ENCODE measurements around the gene DDX24.

DDX24 gene

DNA sequence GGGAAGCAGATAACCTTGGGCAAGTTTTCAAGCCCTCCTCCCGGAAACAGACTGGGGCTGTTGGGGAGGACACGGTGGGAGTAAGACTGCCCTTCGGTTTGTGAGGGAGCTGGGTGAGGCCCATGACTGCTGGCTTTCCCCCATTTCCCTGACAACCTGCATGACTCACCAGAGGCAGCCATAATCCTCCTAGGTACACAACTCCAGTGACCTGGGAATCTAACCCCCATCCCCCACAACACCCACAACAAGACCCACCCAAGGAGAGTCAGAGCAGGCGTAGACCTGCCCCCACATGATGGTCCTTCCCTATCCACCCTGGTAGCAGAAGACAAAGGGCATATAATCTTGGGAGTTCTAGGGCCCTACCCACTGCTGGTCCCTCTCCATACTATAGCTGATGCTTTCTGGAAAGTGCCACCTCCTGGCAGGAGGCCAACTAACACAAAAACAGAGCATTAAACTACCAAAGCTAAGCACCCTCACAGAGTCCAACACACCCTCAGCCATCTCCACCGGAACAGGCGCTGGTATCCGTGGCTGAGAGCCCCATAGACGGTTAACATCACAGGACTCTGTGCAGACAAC, 14.8 kb downstream of the DDX24 start:
- Histone ChIP-seq H3K4me2 (ENCODE audit: low read length) (no peak overlapping the region), H3K79me2 (ENCODE audit: control insufficient read depth, low read length) (peaks cover 90% of the 10 kb centered on the region), H3F3A (ENCODE audit: control insufficient read depth, insufficient read depth) (no peaks in the 10 kb centered on the region), H3K27ac (ENCODE audit: low read depth, low read length) (no peak overlapping the region), H3K27me3 (ENCODE audit: control insufficient read depth, low read length) (no peaks in the 10 kb centered on the region), H4K20me1 (ENCODE audit: control insufficient read depth, insufficient read depth, low read depth, low read length) (peaks cover 4% of the 10 kb centered on the region; the same call in 1 of the 2 replicates), H3K4me1 (ENCODE audit: control insufficient read depth, low read length) (no peaks in the 10 kb centered on the region), H3K9me3 (ENCODE audit: control insufficient read depth, insufficient read depth, low read length) (peaks cover 9% of the 10 kb centered on the region; the same call in 1 of the 2 replicates), H3K4me3 (ENCODE audit: low read length) (no peak overlapping the region), H3K36me3 (ENCODE audit: control insufficient read depth, low read length) (peaks cover 31% of the 10 kb centered on the region), H3K9me2 (replicated peaks; ENCODE audit: control insufficient read depth, low read length) (no peaks in the 10 kb centered on the region)
- TF ChIP-seq EZH2phosphoT487 (IDR thresholded peaks at IDR 0.05; ENCODE audit: borderline replicate concordance, low read length) = no peak
- TF ChIP-seq, protein P1, sequence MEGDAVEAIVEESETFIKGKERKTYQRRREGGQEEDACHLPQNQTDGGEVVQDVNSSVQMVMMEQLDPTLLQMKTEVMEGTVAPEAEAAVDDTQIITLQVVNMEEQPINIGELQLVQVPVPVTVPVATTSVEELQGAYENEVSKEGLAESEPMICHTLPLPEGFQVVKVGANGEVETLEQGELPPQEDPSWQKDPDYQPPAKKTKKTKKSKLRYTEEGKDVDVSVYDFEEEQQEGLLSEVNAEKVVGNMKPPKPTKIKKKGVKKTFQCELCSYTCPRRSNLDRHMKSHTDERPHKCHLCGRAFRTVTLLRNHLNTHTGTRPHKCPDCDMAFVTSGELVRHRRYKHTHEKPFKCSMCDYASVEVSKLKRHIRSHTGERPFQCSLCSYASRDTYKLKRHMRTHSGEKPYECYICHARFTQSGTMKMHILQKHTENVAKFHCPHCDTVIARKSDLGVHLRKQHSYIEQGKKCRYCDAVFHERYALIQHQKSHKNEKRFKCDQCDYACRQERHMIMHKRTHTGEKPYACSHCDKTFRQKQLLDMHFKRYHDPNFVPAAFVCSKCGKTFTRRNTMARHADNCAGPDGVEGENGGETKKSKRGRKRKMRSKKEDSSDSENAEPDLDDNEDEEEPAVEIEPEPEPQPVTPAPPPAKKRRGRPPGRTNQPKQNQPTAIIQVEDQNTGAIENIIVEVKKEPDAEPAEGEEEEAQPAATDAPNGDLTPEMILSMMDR (IDR thresholded peaks at IDR 0.05; ENCODE audit: low read depth, low read length, poor library complexity, severe bottlenecking) = no peak

DNA sequence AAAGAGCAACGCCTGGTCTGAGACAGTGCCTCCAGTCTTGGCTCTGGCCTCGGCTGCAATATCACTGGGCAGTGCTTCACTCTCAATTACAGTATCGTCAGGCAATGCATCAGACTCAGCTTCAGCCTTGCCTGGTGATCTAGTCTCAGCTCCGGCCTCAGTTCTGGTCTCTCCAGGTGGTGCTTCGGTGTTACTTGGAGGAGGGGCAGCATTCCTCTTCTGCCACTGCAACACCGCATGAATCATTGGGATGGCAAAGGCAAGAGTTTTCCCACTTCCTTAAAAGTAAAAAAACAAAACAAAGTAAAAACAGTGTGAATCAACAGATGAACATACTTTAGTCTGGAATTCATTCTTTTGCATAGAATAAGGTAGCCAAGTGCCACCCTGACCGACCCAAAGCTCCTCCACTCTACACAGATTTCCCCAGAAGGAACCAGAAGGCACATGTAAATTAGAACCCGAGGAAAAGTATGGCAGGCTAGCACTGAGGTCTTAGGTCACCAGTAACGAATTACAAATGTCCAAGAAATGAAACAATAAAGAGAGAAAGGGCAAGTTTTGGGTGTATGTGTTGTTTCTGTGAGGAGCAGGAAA, 18.6 kb downstream of the DDX24 start:
- Histone ChIP-seq H3K9me2 (replicated peaks; ENCODE audit: control insufficient read depth, low read length) (no peaks in the 10 kb centered on the region), H3K36me3 (ENCODE audit: control insufficient read depth, low read length) (peaks cover 59% of the 10 kb centered on the region), H3K27ac (ENCODE audit: low read depth, low read length) (no peak overlapping the region), H3K4me1 (ENCODE audit: control insufficient read depth, low read length) (no peaks in the 10 kb centered on the region), H3K9me3 (ENCODE audit: control insufficient read depth, insufficient read depth, low read length) (no peaks in the 10 kb centered on the region), H3K4me3 (ENCODE audit: low read length) (no peak overlapping the region), H3K79me2 (ENCODE audit: control insufficient read depth, low read length) (peaks cover 53% of the 10 kb centered on the region), H4K20me1 (ENCODE audit: control insufficient read depth, insufficient read depth, low read depth, low read length) (peaks cover 10% of the 10 kb centered on the region; the same call in 1 of the 2 replicates), H3K27me3 (ENCODE audit: control insufficient read depth, low read length) (no peaks in the 10 kb centered on the region), H3F3A (ENCODE audit: control insufficient read depth, insufficient read depth) (no peaks in the 10 kb centered on the region), H3K4me2 (ENCODE audit: low read length) (no peak overlapping the region)
- TF ChIP-seq EZH2phosphoT487 (IDR thresholded peaks at IDR 0.05; ENCODE audit: borderline replicate concordance, low read length) = no peak
- TF ChIP-seq, protein P1 (IDR thresholded peaks at IDR 0.05; ENCODE audit: low read depth, low read length, poor library complexity, severe bottlenecking) = no peak

DNA sequence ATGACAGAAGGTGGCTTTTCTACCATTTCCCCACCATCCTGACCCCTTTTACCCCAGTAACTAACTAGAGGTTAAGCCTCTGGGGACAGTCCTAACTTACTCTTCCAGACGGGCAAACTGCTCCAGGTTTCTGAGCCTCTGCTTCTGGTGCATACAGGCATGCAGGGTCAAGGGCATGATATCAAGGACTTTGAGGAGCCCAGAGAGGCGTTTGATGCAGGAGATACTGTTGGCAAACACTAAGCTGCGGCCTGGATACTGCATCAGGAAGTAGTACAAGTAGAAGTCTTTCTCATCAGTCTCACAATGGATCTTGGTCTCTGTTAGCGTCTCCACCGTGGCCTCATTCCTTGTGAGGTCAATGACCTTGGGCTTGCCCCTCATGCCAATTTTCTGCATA, 21.0 kb downstream of the DDX24 start:
- peaks cover 28% of the 10 kb centered on the region for H3K79me2 ChIP-seq (ENCODE audit: control insufficient read depth, low read length)
- no peak overlapping the region for H3K27ac ChIP-seq (ENCODE audit: low read depth, low read length)
- no peaks in the 10 kb centered on the region for H3K27me3 ChIP-seq (ENCODE audit: control insufficient read depth, low read length)
- H3K36me3 ChIP-seq (ENCODE audit: control insufficient read depth, low read length) = peaks cover 83% of the 10 kb centered on the region
- peaks cover 13% of the 10 kb centered on the region; the same call in 1 of the 2 replicates for H4K20me1 ChIP-seq (ENCODE audit: control insufficient read depth, insufficient read depth, low read depth, low read length)
- H3K4me1 ChIP-seq (ENCODE audit: control insufficient read depth, low read length) = no peaks in the 10 kb centered on the region
- H3K9me2 ChIP-seq (replicated peaks; ENCODE audit: control insufficient read depth, low read length) = no peaks in the 10 kb centered on the region
- no peaks in the 10 kb centered on the region for H3F3A ChIP-seq (ENCODE audit: control insufficient read depth, insufficient read depth)
- no peak overlapping the region for H3K4me2 ChIP-seq (ENCODE audit: low read length)
- no peaks in the 10 kb centered on the region for H3K9me3 ChIP-seq (ENCODE audit: control insufficient read depth, insufficient read depth, low read length)
- TF ChIP-seq, protein P1 (IDR thresholded peaks at IDR 0.05; ENCODE audit: low read depth, low read length, poor library complexity, severe bottlenecking) = no peak
- TF ChIP-seq EZH2phosphoT487 (IDR thresholded peaks at IDR 0.05; ENCODE audit: borderline replicate concordance, low read length) = no peak
- H3K4me3 ChIP-seq (ENCODE audit: low read length) = no peak overlapping the region

All from DOHH2 (cell line).